ENCODE data around the gene HIC1. TPM values are rescaled to one million over a fixed set of nuclear protein-coding genes. Genes with fewer than 3 reads are reported as not detected.
A peak's percentile ranks its signal among the peaks of the same experiment; 100 is the strongest.

HIC1 gene
- total and polyA plus RNA-seq, 4 donors: 0.44 to 4.8 (median 3.7) TPM

- no peak for TF ChIP-seq SP1 (IDR thresholded peaks at IDR 0.05)
- TF ChIP-seq ATF3 (IDR thresholded peaks at IDR 0.05): no peak
- TF ChIP-seq RXRA (IDR thresholded peaks at IDR 0.05): peak in 1 of 2 donors; percentile 41
- Histone ChIP-seq H3K9me3 (ENCODE audit: control insufficient read depth in 4 of 4, low read length in 3 of 4) (no peaks in the 10 kb centered on the region), H3K4me1 (ENCODE audit: control insufficient read depth in 4 of 4, insufficient read depth in 4 of 4, low read length in 3 of 4) (peaks cover 0 to 32% (median 17%) of the 10 kb centered on the region in 4 donors), H3K27ac (ENCODE audit: low read depth in 1 of 2, low read length in 2 of 2) (peak overlapping the region; percentile 22 to 54), H3K4me3 (ENCODE audit: low read depth in 1 of 3, low read length in 3 of 3) (no peak overlapping the region), H3K36me3 (ENCODE audit: control insufficient read depth in 4 of 4, insufficient read depth in 3 of 4, low read depth in 1 of 4, low read length in 3 of 4) (peaks cover 2 to 10% (median 6%) of the 10 kb centered on the region in 4 donors), H3K9ac (ENCODE audit: low read depth in 1 of 2, low read length in 2 of 2) (no peak overlapping the region), H3K27me3 (ENCODE audit: control insufficient read depth in 4 of 4, insufficient read depth in 4 of 4, low read length in 3 of 4) (no peaks in the 10 kb centered on the region)
- DNase-seq (ENCODE audit: low spot score): no peak
- WGBS: 79% methylated on average over 6 of the region's 6 CpGs
Measured at GRCh38 chr17:2064520-2064971, 9.6 kb downstream of the HIC1 start.

GRCh38 chr17:2064980-2065785 lies 10.3 kb downstream of the HIC1 start:
- DNase-seq (ENCODE audit: low spot score): no peak
- 89% methylated on average over 24 of the region's 24 CpGs for WGBS
- peak overlapping the region; percentile 22 to 54 for H3K27ac ChIP-seq (ENCODE audit: low read depth in 1 of 2, low read length in 2 of 2)
- no peaks in the 10 kb centered on the region for H3K9me3 ChIP-seq (ENCODE audit: control insufficient read depth in 4 of 4, low read length in 3 of 4)
- no peak overlapping the region for H3K9ac ChIP-seq (ENCODE audit: low read depth in 1 of 2, low read length in 2 of 2)
- H3K4me1 ChIP-seq (ENCODE audit: control insufficient read depth in 4 of 4, insufficient read depth in 4 of 4, low read length in 3 of 4): peaks cover 3 to 38% (median 20%) of the 10 kb centered on the region in 4 donors
- H3K4me3 ChIP-seq (ENCODE audit: low read depth in 1 of 3, low read length in 3 of 3): no peak overlapping the region
- TF ChIP-seq FOXA1 (IDR thresholded peaks at IDR 0.05): no peak
- TF ChIP-seq CTCF (IDR thresholded peaks at IDR 0.05; ENCODE audit: low read depth, low read length, missing input control): peak; percentile 14
- TF ChIP-seq RAD21 (IDR thresholded peaks at IDR 0.05): peak in 1 of 2 donors; percentile 26
- no peaks in the 10 kb centered on the region for H3K27me3 ChIP-seq (ENCODE audit: control insufficient read depth in 4 of 4, insufficient read depth in 4 of 4, low read length in 3 of 4)
- H3K36me3 ChIP-seq (ENCODE audit: control insufficient read depth in 4 of 4, insufficient read depth in 3 of 4, low read depth in 1 of 4, low read length in 3 of 4): peaks cover 2 to 10% (median 4%) of the 10 kb centered on the region in 4 donors

GRCh38 chr17:2065949-2066400 lies 11.1 kb downstream of the HIC1 start:
- Histone ChIP-seq H3K9me3 (ENCODE audit: control insufficient read depth in 4 of 4, low read length in 3 of 4) (no peaks in the 10 kb centered on the region), H3K27ac (ENCODE audit: low read depth in 1 of 2, low read length in 2 of 2) (peak overlapping the region; percentile 22 to 60), H3K4me3 (ENCODE audit: low read depth in 1 of 3, low read length in 3 of 3) (no peak overlapping the region), H3K27me3 (ENCODE audit: control insufficient read depth in 4 of 4, insufficient read depth in 4 of 4, low read length in 3 of 4) (no peaks in the 10 kb centered on the region), H3K36me3 (ENCODE audit: control insufficient read depth in 4 of 4, insufficient read depth in 3 of 4, low read depth in 1 of 4, low read length in 3 of 4) (peaks cover 2 to 10% (median 4%) of the 10 kb centered on the region in 4 donors), H3K9ac (ENCODE audit: low read depth in 1 of 2, low read length in 2 of 2) (no peak overlapping the region), H3K4me1 (ENCODE audit: control insufficient read depth in 4 of 4, insufficient read depth in 4 of 4, low read length in 3 of 4) (peaks cover 11 to 46% (median 26%) of the 10 kb centered on the region in 4 donors)
- 80% methylated on average over 10 of the region's 10 CpGs for WGBS
- no peak for TF ChIP-seq YY1 (IDR thresholded peaks at IDR 0.05)
- TF ChIP-seq RXRA (IDR thresholded peaks at IDR 0.05): no peak
- TF ChIP-seq NR2F2 (IDR thresholded peaks at IDR 0.05): no peak
- TF ChIP-seq FOXA1 (IDR thresholded peaks at IDR 0.05): no peak
- TF ChIP-seq FOXA2 (IDR thresholded peaks at IDR 0.05): no peak
- no peak for TF ChIP-seq JUND (IDR thresholded peaks at IDR 0.05)
- TF ChIP-seq RAD21 (IDR thresholded peaks at IDR 0.05): no peak
- no peak for TF ChIP-seq GABPA (IDR thresholded peaks at IDR 0.05 in 1 of 2, conservative IDR thresholded peaks at IDR 0.05 in 1 of 2)
- TF ChIP-seq, protein P1, sequence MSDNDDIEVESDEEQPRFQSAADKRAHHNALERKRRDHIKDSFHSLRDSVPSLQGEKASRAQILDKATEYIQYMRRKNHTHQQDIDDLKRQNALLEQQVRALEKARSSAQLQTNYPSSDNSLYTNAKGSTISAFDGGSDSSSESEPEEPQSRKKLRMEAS (IDR thresholded peaks at IDR 0.05): no peak
- TF ChIP-seq SP1 (IDR thresholded peaks at IDR 0.05): no peak
- no peak for TF ChIP-seq ATF3 (IDR thresholded peaks at IDR 0.05)
- TF ChIP-seq TAF1 (conservative IDR thresholded peaks at IDR 0.05): no peak
- DNase-seq (ENCODE audit: low spot score): no peak

All from liver (tissue), 9 donors.